NB4 (cell line): ENCODE results near the gene TSEN54.

Experiments used
- DNase-seq: peaks from one replicate; pipeline ENCODE4 v3.0.0; 2010; ENCODE audit warnings: low read depth
- H3K4me3 ChIP-seq: one replicate; pipeline ENCODE4 v1.5.1; 2011; ENCODE audit warnings: mild to moderate bottlenecking, low read depth, low read length, moderate library complexity
- MYC ChIP-seq: IDR thresholded peaks from 2 replicates; pipeline ENCODE4 v1.6.1; 2011; ENCODE audit warnings: low read depth, low read length
- POLR2A ChIP-seq: IDR thresholded peaks from 2 replicates; pipeline ENCODE4 v1.6.1; 2011; ENCODE audit warnings: mild to moderate bottlenecking; ENCODE audit not compliant: insufficient read length; ENCODE audit errors: extremely low read depth
- TF ChIP-seq, protein P1 (sequence below): IDR thresholded peaks from 2 replicates; pipeline ENCODE4 v1.6.1; 2011; ENCODE audit warnings: low read depth, low read length
- TF ChIP-seq, protein P2 (sequence below): IDR thresholded peaks from one replicate; pipeline ENCODE4 v1.5.1; 2012; ENCODE audit warnings: low read depth, low read length

The TSEN54 gene

DNA sequence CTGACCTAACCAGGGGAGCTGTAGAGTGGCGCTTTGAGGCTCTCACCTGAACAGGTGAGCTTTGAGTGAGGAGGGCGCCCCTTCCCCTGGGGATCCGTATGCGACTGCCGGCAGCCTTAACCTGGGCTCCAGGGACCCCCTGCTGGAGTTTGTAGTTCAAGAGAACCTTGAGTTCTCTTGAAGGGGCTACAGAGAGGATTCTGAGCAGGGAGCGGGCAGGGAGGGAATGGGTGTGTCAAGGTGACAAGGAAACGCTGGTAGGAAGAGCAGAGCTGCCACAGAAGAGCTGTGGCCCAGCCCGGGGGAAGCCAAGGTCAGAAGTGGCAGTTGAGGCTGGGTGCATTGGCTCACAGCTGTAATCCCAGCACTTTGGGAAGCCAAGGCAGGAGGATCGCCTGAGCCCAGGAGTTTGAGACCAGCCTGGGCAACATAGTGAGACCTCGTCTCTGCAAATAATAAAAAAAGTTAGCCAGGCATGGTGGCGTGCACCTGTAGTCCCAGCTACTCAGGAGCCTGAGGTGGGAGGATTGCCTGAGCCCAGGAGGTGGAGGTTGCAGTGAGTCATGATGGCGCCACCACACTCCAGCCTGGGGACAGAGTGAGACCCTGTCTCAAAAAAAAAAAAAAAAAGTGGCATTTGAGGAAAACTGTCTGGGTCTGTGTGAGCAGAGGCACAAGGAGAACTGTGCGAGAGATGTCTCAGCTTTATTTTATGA is 10.4 kb downstream of the TSEN54 start:
- no peak overlapping the region for H3K4me3 ChIP-seq
- no peak for DNase-seq
- TF ChIP-seq MYC: no peak
- no peak for TF ChIP-seq POLR2A
- TF ChIP-seq, protein P1, sequence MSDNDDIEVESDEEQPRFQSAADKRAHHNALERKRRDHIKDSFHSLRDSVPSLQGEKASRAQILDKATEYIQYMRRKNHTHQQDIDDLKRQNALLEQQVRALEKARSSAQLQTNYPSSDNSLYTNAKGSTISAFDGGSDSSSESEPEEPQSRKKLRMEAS: no peak
- TF ChIP-seq, protein P2, sequence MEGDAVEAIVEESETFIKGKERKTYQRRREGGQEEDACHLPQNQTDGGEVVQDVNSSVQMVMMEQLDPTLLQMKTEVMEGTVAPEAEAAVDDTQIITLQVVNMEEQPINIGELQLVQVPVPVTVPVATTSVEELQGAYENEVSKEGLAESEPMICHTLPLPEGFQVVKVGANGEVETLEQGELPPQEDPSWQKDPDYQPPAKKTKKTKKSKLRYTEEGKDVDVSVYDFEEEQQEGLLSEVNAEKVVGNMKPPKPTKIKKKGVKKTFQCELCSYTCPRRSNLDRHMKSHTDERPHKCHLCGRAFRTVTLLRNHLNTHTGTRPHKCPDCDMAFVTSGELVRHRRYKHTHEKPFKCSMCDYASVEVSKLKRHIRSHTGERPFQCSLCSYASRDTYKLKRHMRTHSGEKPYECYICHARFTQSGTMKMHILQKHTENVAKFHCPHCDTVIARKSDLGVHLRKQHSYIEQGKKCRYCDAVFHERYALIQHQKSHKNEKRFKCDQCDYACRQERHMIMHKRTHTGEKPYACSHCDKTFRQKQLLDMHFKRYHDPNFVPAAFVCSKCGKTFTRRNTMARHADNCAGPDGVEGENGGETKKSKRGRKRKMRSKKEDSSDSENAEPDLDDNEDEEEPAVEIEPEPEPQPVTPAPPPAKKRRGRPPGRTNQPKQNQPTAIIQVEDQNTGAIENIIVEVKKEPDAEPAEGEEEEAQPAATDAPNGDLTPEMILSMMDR: no peak

DNA sequence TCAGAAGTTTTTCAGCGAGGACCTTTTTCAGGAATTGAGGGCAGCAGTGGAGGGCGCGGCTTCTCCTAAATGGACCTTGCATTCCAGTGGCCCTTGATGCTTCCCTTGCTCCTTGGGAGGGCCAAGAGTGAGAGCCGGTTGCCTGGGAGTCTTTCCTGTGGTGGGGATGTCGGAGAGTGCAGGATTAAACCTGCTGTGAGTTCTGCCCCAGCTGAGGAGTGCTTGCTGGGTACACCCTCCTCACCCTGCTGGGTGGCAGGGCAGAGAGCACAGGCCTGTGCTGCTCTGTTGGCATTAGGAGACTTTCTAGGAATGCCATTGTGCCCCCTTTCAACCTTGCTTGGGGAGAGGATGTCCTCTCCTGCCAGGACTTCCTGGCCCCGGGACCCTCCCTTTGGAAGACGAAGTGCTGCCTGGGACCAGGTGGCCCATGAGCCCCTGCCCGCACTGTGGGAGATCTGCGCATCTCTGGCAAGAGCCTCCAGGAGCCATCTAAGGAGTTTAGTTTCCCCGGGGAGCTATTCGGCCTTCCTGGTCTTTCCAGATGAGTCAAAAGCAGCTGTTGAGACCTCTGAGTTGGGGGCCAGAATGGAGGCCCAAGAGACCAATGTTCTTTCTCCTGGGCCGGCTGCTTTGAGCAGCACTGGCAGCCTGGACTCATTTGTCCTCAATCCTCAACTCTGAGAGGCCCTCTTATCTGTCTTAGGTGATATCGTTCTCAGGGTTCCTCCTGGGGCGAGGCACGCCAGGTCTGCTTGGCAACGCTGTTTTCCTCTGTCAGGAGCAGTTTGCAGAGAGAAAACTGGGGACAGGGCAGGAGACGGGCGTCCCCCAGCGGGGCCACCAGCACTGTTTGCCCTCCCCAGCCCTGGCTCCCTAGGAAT is 14.8 kb downstream of the TSEN54 start:
- TF ChIP-seq, protein P1: no peak
- TF ChIP-seq, protein P2: no peak
- no peak for TF ChIP-seq MYC
- TF ChIP-seq POLR2A: no peak
- no peak for DNase-seq
- H3K4me3 ChIP-seq: no peak overlapping the region

DNA sequence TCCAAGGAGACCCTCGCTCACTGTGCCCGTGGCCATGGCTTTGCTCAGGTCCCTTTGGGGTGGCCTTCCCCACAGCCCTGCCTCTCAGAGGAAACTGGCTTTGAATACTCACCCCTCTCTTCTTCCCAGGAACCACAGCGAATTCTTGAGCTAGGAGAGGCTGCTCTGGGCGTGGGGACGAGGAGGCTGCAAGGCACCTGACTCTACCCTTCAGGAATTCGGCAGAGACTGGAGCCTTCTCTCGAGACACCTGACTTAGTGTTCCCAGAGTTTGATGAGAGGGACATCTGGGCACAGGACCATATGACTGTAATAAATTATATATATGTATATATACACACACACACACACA is 15.4 kb downstream of the TSEN54 start:
- no peak for DNase-seq
- TF ChIP-seq MYC (no peak), POLR2A (no peak)
- TF ChIP-seq, protein P2: no peak
- TF ChIP-seq, protein P1: no peak
- no peak overlapping the region for H3K4me3 ChIP-seq

DNA sequence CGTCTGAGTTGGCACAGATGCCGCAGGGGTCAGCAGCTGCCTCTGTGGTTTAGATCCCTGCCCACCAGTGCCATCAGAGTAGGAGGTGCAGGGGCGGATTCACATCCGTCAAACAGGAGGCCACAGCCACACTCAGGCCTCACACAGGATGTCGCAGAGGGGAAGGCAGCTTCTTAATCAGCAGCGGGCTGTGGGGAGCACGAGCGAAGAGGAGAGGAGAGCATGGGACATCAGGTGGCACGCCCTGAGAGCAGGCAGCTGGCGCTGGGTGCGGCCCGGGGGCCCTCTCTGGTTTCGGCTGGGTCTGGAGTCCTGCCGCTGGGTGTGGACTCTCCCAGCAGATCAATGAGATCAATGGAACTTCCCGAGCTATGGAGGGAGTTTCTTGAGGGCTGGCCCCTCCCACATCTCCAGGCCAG is 18.8 kb downstream of the TSEN54 start:
- DNase-seq: no peak
- TF ChIP-seq POLR2A (no peak), MYC (no peak)
- TF ChIP-seq, protein P1: no peak
- H3K4me3 ChIP-seq: no peak overlapping the region

DNA sequence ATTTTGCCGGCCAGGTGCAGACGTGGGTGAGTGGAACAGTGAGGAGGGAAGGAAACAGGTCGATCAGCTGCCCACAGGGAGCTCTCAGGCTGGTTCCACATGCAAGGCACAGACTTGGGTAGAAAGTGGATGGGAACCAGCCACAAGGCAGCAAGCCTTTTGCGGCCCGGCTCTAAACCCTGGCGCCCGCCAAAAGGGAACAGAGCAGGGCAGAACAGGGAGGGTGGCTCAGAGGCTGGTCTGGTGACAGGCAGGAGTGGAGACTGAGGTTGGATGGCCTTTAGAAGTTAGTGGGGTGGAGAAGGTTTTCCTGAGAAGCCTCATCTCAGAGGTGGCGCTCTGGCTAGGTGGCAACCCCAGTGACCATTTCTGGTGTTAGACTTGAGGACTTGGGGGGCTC is 19.5 kb downstream of the TSEN54 start:
- no peak for TF ChIP-seq MYC
- TF ChIP-seq, protein P2: no peak
- no peak for TF ChIP-seq POLR2A
- TF ChIP-seq, protein P1: no peak
- no peak for DNase-seq
- no peak overlapping the region for H3K4me3 ChIP-seq

DNA sequence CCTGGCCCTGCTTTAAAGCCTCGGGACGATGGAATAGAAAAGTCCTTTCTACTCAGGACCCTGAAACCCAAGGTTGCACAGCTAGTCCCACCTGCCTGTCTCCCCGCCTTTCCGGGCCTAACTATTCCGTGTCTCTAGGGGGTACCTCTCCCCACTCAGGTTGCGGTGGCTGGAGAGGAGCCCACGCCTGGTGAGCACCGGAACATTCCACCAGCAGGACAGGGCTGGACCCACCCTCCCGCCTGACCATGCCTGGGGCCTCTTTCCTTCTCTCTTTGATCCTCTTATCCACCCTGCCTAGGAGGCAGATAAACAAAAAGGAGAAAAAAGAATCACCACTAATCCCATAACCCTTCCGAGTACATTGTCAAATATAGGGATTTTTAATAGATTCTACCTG is 20.0 kb downstream of the TSEN54 start:
- H3K4me3 ChIP-seq: no peak overlapping the region
- TF ChIP-seq, protein P1: no peak
- no peak for TF ChIP-seq POLR2A
- no peak for TF ChIP-seq MYC
- TF ChIP-seq, protein P2: no peak
- DNase-seq: no peak
